Transverse colon (tissue), 4 donors: Measurements from ENCODE around the gene GPLD1.

Experiments used
- EP300 ChIP-seq: sonication (generic); formaldehyde crosslinking; IDR thresholded peaks from one replicate; pipeline ENCODE4 v1.6.1; 2017; ENCODE audit warnings: antibody characterized with exemption, low read depth
- POLR2A ChIP-seq: fragments of 450-650 bp; IDR thresholded peaks from one replicate; pipeline ENCODE4 v1.6.1; 2016; ENCODE audit warnings: antibody characterized with exemption, mild to moderate bottlenecking, moderate library complexity
- POLR2AphosphoS5 ChIP-seq, 3 donors: sonication (generic); formaldehyde crosslinking; IDR thresholded peaks; one replicate each; pipeline ENCODE4 v1.6.1; 2016; ENCODE audit warnings: antibody characterized with exemption in 3 of 3
- TF ChIP-seq, protein P1 (sequence below), 5 experiments: fragments of 200-600 bp in 3 of 5; fragments of 450-650 bp in 2 of 5; sonication (generic) in 3 of 5; IDR thresholded peaks; 1 replicate in 2 of 5; 2 replicates in 3 of 5; pipeline ENCODE4 v1.5.1; 2016 to 2017; ENCODE audit warnings: antibody characterized with exemption in 5 of 5, inconsistent platforms in 3 of 5, mild to moderate bottlenecking in 2 of 5, moderate library complexity in 1 of 5

- TF ChIP-seq, protein P1, sequence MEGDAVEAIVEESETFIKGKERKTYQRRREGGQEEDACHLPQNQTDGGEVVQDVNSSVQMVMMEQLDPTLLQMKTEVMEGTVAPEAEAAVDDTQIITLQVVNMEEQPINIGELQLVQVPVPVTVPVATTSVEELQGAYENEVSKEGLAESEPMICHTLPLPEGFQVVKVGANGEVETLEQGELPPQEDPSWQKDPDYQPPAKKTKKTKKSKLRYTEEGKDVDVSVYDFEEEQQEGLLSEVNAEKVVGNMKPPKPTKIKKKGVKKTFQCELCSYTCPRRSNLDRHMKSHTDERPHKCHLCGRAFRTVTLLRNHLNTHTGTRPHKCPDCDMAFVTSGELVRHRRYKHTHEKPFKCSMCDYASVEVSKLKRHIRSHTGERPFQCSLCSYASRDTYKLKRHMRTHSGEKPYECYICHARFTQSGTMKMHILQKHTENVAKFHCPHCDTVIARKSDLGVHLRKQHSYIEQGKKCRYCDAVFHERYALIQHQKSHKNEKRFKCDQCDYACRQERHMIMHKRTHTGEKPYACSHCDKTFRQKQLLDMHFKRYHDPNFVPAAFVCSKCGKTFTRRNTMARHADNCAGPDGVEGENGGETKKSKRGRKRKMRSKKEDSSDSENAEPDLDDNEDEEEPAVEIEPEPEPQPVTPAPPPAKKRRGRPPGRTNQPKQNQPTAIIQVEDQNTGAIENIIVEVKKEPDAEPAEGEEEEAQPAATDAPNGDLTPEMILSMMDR (IDR thresholded peaks at IDR 0.05): no peak
- TF ChIP-seq EP300 (no peak), POLR2A (no peak), POLR2AphosphoS5 (IDR thresholded peaks at IDR 0.05) (no peak)
Observed at GRCh38 chr6:24501914-24502313, 12.5 kb upstream of the GPLD1 start.
